ENCODE data around the gene NTRK1. TPM values are rescaled to one million over a fixed set of nuclear protein-coding genes. Genes with fewer than 3 reads are reported as not detected.

The NTRK1 gene
- total RNA-seq, 1 experiment from 2014 or later: not detected

- Histone ChIP-seq H3K27me3 (ENCODE audit: insufficient read depth, low read depth) (no peaks in the 10 kb centered on the region), H3K4me3 (no peak overlapping the region), H2AFZ (no peak overlapping the region), H3K4me2 (no peak overlapping the region), H3K4me1 (replicated peaks; ENCODE audit: insufficient read depth) (peaks cover 16% of the 10 kb centered on the region), H3K9me3 (ENCODE audit: insufficient read depth, low read depth) (no peaks in the 10 kb centered on the region), H3K9me2 (ENCODE audit: insufficient read depth) (no peaks in the 10 kb centered on the region), H3F3A (ENCODE audit: insufficient read depth, low read depth) (peaks cover 14% of the 10 kb centered on the region), H3K27ac (no peak overlapping the region), H3K36me3 (ENCODE audit: low read depth) (no peaks in the 10 kb centered on the region), H4K20me1 (ENCODE audit: insufficient read depth) (no peaks in the 10 kb centered on the region), H3K79me2 (ENCODE audit: low read depth) (no peaks in the 10 kb centered on the region)
- intact Hi-C loops (cut with micrococcal nuclease; ENCODE audit: unreplicated experiment): no loop called here
- ChIA-PET CTCF (no interaction called here), POLR2A (ENCODE audit: unreplicated experiment) (no interaction called here)
- TF ChIP-seq EZH2 (IDR thresholded peaks at IDR 0.05; ENCODE audit: low read depth): no peak
- DNase-seq: no peak
- no TSS peak for BruUV-seq (replicated peaks)
These were observed 69.8 kb downstream of the NTRK1 start for GRCh38 chr1:156930483-156930882.

Other genes starting within 250 kb of the NTRK1 start
- gene HAPLN2, start 241.4 kb upstream of the NTRK1 start, total RNA-seq (2021): 0.58 TPM in 1 of 2 replicates, not detected in the other
- not detected in 2 replicates for gene BCAN, start 218.7 kb upstream of the NTRK1 start, total RNA-seq (2021)
- gene NES, start 183.5 kb upstream of the NTRK1 start, total RNA-seq (2021): 6.8 and 7.0 TPM in 2 replicates
- 142 and 286 TPM in 2 replicates for gene CRABP2, start 155.3 kb upstream of the NTRK1 start, total RNA-seq (2021)
- 51.0 and 77.7 TPM in 2 replicates for gene METTL25B, start 132.4 kb upstream of the NTRK1 start, total RNA-seq (2021)
- 25.4 and 33.2 TPM in 2 replicates for gene ISG20L2, start 132.1 kb upstream of the NTRK1 start, total RNA-seq (2021)
- gene MRPL24, start 119.8 kb upstream of the NTRK1 start, total RNA-seq (2021): 74.1 and 85.3 TPM in 2 replicates
- 472 and 498 TPM in 2 replicates for gene HDGF, start 109.2 kb upstream of the NTRK1 start, total RNA-seq (2021)
- 47.8 and 56.6 TPM in 2 replicates for gene PRCC, start 93.3 kb upstream of the NTRK1 start, total RNA-seq (2021)
- gene SH2D2A, start 44.0 kb upstream of the NTRK1 start, total RNA-seq (2021): 4.0 and 5.8 TPM in 2 replicates
- gene INSRR, start 1.7 kb upstream of the NTRK1 start, total RNA-seq (2021): not detected in 2 replicates
- 9.8 and 12.2 TPM in 2 replicates for gene PEAR1, start 32.9 kb downstream of the NTRK1 start, total RNA-seq (2021)
- not detected in 2 replicates for gene LRRC71, start 59.8 kb downstream of the NTRK1 start, total RNA-seq (2021)
- 25.2 and 31.5 TPM in 2 replicates for gene ARHGEF11, start 184.9 kb downstream of the NTRK1 start, total RNA-seq (2021)
- gene ETV3L, start 238.9 kb downstream of the NTRK1 start, total RNA-seq (2021): not detected in 2 replicates

Measured in PC-9 (cell line).